Sigmoid colon (tissue), 4 donors: ENCODE data around the gene LMNTD2.

Experiments
- POLR2A ChIP-seq, 2 donors: fragments of 450-650 bp; IDR thresholded peaks; one replicate each; pipeline ENCODE4 v1.6.1; 2016; ENCODE audit warnings: antibody characterized with exemption in 2 of 2, mild to moderate bottlenecking in 2 of 2, moderate library complexity in 2 of 2
- POLR2AphosphoS5 ChIP-seq, 4 donors: sonication (generic); formaldehyde crosslinking; IDR thresholded peaks; one replicate each; pipeline ENCODE4 v1.6.1; 2017; ENCODE audit warnings: antibody characterized with exemption in 4 of 4
- TF ChIP-seq, protein P1 (sequence below), 4 experiments: fragments of 450-650 bp in 3 of 4; fragments of 200-600 bp in 1 of 4; IDR thresholded peaks; one replicate each; pipeline ENCODE4 v1.5.1; 2016 to 2019; ENCODE audit warnings: antibody characterized with exemption in 4 of 4, mild to moderate bottlenecking in 3 of 4, moderate library complexity in 2 of 4

DNA sequence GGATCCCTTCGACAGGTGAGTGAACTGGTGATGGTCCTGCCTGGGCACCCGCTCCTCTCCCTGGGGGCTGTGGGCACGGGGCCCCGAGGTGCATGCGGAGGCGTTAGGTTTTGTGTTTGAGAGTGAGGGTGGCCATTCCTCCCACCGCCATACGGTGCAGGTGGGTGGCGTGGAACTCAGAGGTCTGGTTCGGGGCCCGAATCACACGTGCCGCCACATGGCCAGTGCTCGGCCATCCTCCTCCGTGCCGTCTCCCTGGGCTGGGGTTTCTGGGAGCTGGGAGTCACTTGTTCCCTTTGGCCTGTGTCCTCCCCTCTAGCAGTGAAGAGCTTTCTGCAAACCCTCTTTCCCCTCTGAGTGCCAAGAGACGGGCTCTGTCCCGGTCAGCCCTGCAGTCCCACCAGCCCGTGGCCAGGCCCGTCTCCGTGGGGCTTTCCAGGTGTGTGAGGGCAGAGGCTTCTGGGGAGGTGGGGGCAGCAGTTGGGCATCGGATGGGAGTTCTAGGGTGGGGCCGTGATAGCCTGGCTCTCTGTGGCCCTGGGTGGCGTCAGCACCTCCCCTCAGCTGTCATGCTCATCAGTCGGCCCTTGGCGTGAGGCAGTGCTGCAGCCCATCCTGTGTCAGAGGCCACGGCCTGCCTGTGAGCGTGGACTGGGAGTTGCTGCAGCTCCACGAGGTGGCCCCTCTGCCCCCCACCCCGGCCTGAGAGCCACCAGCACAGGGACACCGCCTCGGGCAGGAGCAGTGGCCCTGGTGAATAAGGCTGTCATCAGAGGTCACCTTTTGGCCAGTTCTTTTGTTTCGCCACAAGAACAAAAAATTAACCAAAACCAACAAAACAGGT lies 45.0 kb upstream of the LMNTD2 start:
- TF ChIP-seq, protein P1, sequence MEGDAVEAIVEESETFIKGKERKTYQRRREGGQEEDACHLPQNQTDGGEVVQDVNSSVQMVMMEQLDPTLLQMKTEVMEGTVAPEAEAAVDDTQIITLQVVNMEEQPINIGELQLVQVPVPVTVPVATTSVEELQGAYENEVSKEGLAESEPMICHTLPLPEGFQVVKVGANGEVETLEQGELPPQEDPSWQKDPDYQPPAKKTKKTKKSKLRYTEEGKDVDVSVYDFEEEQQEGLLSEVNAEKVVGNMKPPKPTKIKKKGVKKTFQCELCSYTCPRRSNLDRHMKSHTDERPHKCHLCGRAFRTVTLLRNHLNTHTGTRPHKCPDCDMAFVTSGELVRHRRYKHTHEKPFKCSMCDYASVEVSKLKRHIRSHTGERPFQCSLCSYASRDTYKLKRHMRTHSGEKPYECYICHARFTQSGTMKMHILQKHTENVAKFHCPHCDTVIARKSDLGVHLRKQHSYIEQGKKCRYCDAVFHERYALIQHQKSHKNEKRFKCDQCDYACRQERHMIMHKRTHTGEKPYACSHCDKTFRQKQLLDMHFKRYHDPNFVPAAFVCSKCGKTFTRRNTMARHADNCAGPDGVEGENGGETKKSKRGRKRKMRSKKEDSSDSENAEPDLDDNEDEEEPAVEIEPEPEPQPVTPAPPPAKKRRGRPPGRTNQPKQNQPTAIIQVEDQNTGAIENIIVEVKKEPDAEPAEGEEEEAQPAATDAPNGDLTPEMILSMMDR (IDR thresholded peaks at IDR 0.05): no peak
- TF ChIP-seq POLR2A (IDR thresholded peaks at IDR 0.05): no peak
- no peak for TF ChIP-seq POLR2AphosphoS5 (IDR thresholded peaks at IDR 0.05)
